ENCODE data around the gene CHIC2.
A peak's percentile ranks its signal among the peaks of the same experiment; 100 is the strongest.

CHIC2 gene

DNA sequence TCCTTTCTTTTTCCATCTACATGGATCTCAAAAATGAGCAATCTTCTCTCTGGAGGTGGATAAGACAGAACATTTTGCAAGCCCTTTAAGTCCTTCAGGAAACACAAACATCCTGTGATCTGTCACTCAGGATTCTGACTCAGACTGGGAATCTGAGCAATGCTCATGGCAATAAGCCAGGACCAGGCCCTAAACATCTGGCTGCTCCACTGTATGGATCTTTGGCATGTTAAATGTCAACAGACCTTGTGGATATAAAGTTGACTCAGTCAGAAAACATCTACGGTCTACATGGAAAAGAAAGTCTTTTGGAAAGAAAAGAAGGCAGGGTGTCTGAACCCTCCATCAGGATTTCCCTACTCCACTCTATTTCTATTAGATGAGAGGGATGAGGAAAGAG lies 17.8 kb upstream of the CHIC2 start (continued):
- TF ChIP-seq ZBTB8A (tag by site-specific recombination; IDR thresholded peaks at IDR 0.05) (no peak), REPIN1 (tag by site-specific recombination; IDR thresholded peaks at IDR 0.05; ENCODE audit: low read depth) (no peak), ZBTB48 (tag by site-specific recombination; IDR thresholded peaks at IDR 0.05) (no peak), ZNF311 (tag by site-specific recombination; IDR thresholded peaks at IDR 0.05; ENCODE audit: borderline replicate concordance) (no peak), ZBTB17 (tag by site-specific recombination; IDR thresholded peaks at IDR 0.05) (peak; percentile 50; the same call in 1 of the 2 replicates), ZNF10 (tag by site-specific recombination; IDR thresholded peaks at IDR 0.05) (no peak), ZNF114 (tag by site-specific recombination; IDR thresholded peaks at IDR 0.05) (no peak), ZNF223 (tag by site-specific recombination; IDR thresholded peaks at IDR 0.05) (no peak), ZNF658 (tag by site-specific recombination; IDR thresholded peaks at IDR 0.05) (no peak), ZNF202 (tag by site-specific recombination; IDR thresholded peaks at IDR 0.05; ENCODE audit: borderline replicate concordance) (no peak), ZFP41 (tag by site-specific recombination; IDR thresholded peaks at IDR 0.05; ENCODE audit: borderline replicate concordance) (no peak), ZNF558 (tag by site-specific recombination; IDR thresholded peaks at IDR 0.05) (no peak), ZNF350 (tag by site-specific recombination; IDR thresholded peaks at IDR 0.05) (no peak), EGR2 (tag by site-specific recombination; IDR thresholded peaks at IDR 0.05; ENCODE audit: low read depth) (no peak), GLI4 (tag by site-specific recombination; IDR thresholded peaks at IDR 0.05) (no peak), ZNF157 (tag by site-specific recombination; IDR thresholded peaks at IDR 0.05) (no peak), HOXA7 (CRISPR knock-in tag; IDR thresholded peaks at IDR 0.05; ENCODE audit: borderline replicate concordance) (no peak), ZNF2 (tag by site-specific recombination; IDR thresholded peaks at IDR 0.05) (no peak), ZNF585B (tag by site-specific recombination; IDR thresholded peaks at IDR 0.05) (no peak), ZNF747 (tag by site-specific recombination; IDR thresholded peaks at IDR 0.05) (no peak), ZNF701 (tag by site-specific recombination; IDR thresholded peaks at IDR 0.05) (no peak), ZNF707 (tag by site-specific recombination; IDR thresholded peaks at IDR 0.05) (no peak), ZNF416 (tag by site-specific recombination; IDR thresholded peaks at IDR 0.05) (no peak), HOXD13 (CRISPR knock-in tag; IDR thresholded peaks at IDR 0.05; ENCODE audit: borderline replicate concordance) (no peak), YY2 (tag by site-specific recombination; IDR thresholded peaks at IDR 0.05) (no peak), ZNF514 (tag by site-specific recombination; IDR thresholded peaks at IDR 0.05) (no peak)
- TF ChIP-seq, protein P1, sequence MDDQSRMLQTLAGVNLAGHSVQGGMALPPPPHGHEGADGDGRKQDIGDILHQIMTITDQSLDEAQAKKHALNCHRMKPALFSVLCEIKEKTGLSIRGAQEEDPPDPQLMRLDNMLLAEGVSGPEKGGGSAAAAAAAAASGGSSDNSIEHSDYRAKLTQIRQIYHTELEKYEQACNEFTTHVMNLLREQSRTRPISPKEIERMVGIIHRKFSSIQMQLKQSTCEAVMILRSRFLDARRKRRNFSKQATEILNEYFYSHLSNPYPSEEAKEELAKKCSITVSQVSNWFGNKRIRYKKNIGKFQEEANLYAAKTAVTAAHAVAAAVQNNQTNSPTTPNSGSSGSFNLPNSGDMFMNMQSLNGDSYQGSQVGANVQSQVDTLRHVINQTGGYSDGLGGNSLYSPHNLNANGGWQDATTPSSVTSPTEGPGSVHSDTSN (CRISPR knock-in tag; IDR thresholded peaks at IDR 0.05): no peak
- TF ChIP-seq, protein P2, sequence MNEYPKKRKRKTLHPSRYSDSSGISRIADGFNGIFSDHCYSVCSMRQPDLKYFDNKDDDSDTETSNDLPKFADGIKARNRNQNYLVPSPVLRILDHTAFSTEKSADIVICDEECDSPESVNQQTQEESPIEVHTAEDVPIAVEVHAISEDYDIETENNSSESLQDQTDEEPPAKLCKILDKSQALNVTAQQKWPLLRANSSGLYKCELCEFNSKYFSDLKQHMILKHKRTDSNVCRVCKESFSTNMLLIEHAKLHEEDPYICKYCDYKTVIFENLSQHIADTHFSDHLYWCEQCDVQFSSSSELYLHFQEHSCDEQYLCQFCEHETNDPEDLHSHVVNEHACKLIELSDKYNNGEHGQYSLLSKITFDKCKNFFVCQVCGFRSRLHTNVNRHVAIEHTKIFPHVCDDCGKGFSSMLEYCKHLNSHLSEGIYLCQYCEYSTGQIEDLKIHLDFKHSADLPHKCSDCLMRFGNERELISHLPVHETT (tag by site-specific recombination; IDR thresholded peaks at IDR 0.05): no peak
- TF ChIP-seq, protein P3, sequence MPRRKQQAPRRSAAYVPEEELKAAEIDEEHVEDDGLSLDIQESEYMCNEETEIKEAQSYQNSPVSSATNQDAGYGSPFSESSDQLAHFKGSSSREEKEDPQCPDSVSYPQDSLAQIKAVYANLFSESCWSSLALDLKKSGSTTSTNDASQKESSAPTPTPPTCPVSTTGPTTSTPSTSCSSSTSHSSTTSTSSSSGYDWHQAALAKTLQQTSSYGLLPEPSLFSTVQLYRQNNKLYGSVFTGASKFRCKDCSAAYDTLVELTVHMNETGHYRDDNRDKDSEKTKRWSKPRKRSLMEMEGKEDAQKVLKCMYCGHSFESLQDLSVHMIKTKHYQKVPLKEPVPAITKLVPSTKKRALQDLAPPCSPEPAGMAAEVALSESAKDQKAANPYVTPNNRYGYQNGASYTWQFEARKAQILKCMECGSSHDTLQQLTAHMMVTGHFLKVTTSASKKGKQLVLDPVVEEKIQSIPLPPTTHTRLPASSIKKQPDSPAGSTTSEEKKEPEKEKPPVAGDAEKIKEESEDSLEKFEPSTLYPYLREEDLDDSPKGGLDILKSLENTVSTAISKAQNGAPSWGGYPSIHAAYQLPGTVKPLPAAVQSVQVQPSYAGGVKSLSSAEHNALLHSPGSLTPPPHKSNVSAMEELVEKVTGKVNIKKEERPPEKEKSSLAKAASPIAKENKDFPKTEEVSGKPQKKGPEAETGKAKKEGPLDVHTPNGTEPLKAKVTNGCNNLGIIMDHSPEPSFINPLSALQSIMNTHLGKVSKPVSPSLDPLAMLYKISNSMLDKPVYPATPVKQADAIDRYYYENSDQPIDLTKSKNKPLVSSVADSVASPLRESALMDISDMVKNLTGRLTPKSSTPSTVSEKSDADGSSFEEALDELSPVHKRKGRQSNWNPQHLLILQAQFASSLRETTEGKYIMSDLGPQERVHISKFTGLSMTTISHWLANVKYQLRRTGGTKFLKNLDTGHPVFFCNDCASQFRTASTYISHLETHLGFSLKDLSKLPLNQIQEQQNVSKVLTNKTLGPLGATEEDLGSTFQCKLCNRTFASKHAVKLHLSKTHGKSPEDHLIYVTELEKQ (tag by site-specific recombination; IDR thresholded peaks at IDR 0.05; ENCODE audit: borderline replicate concordance): peak; percentile 69; the same call in 1 of the 2 replicates
- TF ChIP-seq, protein P4, sequence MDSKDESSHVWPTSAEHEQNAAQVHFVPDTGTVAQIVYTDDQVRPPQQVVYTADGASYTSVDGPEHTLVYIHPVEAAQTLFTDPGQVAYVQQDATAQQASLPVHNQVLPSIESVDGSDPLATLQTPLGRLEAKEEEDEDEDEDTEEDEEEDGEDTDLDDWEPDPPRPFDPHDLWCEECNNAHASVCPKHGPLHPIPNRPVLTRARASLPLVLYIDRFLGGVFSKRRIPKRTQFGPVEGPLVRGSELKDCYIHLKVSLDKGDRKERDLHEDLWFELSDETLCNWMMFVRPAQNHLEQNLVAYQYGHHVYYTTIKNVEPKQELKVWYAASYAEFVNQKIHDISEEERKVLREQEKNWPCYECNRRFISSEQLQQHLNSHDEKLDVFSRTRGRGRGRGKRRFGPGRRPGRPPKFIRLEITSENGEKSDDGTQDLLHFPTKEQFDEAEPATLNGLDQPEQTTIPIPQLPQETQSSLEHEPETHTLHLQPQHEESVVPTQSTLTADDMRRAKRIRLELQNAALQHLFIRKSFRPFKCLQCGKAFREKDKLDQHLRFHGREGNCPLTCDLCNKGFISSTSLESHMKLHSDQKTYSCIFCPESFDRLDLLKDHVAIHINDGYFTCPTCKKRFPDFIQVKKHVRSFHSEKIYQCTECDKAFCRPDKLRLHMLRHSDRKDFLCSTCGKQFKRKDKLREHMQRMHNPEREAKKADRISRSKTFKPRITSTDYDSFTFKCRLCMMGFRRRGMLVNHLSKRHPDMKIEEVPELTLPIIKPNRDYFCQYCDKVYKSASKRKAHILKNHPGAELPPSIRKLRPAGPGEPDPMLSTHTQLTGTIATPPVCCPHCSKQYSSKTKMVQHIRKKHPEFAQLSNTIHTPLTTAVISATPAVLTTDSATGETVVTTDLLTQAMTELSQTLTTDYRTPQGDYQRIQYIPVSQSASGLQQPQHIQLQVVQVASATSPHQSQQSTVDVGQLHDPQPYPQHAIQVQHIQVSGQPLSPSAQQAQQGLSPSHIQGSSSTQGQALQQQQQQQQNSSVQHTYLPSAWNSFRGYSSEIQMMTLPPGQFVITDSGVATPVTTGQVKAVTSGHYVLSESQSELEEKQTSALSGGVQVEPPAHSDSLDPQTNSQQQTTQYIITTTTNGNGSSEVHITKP (tag by site-specific recombination; IDR thresholded peaks at IDR 0.05): 0 out of 2 replicates have a peak, but pooled peaks have one; percentile 10
- TF ChIP-seq, protein P5, sequence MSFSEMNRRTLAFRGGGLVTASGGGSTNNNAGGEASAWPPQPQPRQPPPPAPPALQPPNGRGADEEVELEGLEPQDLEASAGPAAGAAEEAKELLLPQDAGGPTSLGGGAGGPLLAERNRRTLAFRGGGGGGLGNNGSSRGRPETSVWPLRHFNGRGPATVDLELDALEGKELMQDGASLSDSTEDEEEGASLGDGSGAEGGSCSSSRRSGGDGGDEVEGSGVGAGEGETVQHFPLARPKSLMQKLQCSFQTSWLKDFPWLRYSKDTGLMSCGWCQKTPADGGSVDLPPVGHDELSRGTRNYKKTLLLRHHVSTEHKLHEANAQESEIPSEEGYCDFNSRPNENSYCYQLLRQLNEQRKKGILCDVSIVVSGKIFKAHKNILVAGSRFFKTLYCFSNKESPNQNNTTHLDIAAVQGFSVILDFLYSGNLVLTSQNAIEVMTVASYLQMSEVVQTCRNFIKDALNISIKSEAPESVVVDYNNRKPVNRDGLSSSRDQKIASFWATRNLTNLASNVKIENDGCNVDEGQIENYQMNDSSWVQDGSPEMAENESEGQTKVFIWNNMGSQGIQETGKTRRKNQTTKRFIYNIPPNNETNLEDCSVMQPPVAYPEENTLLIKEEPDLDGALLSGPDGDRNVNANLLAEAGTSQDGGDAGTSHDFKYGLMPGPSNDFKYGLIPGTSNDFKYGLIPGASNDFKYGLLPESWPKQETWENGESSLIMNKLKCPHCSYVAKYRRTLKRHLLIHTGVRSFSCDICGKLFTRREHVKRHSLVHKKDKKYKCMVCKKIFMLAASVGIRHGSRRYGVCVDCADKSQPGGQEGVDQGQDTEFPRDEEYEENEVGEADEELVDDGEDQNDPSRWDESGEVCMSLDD (tag by site-specific recombination; IDR thresholded peaks at IDR 0.05): no peak
